Memory B cell (primary cell): ENCODE data around the gene DMD.

Experiments
- ATAC-seq: fragments of 150-1000 bp; cut with Tn5 transposase; 2 replicates; pipeline ENCODE4 v1.10.0; 2021; ENCODE audit warnings: low read depth, mild to moderate bottlenecking, moderate library complexity
- DNase-seq, 2 donors: peaks; one replicate each; pipeline ENCODE4 v3.0.0; 2022; ENCODE audit warnings: low spot score in 2 of 2
- H3K27ac Mint-ChIP-seq: one replicate; pipeline ENCODE4 v1.8.0; 2022; ENCODE audit warnings: mild to moderate bottlenecking, moderate library complexity, mixed read lengths
- H3K27me3 Mint-ChIP-seq: one replicate; pipeline ENCODE4 v1.8.0; 2022; ENCODE audit warnings: mixed read lengths
- H3K36me3 Mint-ChIP-seq: one replicate; pipeline ENCODE4 v1.8.0; 2022; ENCODE audit warnings: mild to moderate bottlenecking, mixed read lengths
- H3K4me1 Mint-ChIP-seq: one replicate; pipeline ENCODE4 v1.8.0; 2022; ENCODE audit warnings: mixed read lengths
- H3K4me3 Mint-ChIP-seq: one replicate; pipeline ENCODE4 v1.8.0; 2022; ENCODE audit warnings: mild to moderate bottlenecking, moderate library complexity, mixed read lengths
- H3K9me3 Mint-ChIP-seq: one replicate; pipeline ENCODE4 v1.8.0; 2022; ENCODE audit warnings: mixed read lengths

The DMD gene

DNA sequence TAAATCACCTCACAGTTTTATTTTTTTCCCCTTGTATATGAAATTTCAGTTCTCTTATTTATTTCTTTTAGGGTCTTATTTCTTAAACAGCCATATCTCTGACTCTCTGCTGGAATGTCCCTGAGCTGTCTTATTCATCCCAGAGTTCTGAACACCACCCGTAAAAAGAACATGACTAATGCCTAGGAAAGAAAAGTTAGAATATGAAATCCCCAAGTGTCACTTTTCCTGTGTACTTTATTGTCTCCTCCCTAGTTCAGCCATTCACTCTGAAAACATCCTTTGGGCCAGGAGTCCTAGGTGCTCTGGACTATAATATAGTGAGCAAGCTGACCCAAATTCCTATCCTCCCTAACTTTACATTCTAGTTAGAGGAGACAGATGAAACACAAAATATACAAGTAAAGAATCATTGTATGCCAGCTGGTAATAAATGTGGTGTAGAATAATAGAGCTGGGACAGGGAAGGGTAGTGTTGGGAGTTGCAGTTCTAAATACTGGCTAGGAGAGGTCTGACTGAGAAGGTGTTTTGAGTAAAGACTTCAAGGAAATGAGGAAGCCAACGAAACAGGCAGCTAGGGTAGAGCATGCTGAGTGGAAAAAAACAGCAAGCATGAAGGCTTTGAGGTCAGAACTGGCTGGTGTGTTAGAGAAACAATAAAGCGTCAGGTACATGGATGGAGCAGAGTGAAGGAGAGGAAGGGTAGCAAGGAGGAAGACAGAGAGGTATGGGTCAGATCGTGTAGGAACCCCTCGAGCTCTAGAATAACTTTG, 2098.9 kb downstream of the DMD start:
- ATAC-seq (no peak), DNase-seq (no peak)
- H3K36me3 Mint-ChIP-seq: no peaks in the 10 kb centered on the region
- peaks cover 12% of the 10 kb centered on the region for H3K27me3 Mint-ChIP-seq
- H3K4me1 Mint-ChIP-seq: no peaks in the 10 kb centered on the region
- H3K27ac Mint-ChIP-seq: no peak overlapping the region
- no peaks in the 10 kb centered on the region for H3K9me3 Mint-ChIP-seq
- no peak overlapping the region for H3K4me3 Mint-ChIP-seq

DNA sequence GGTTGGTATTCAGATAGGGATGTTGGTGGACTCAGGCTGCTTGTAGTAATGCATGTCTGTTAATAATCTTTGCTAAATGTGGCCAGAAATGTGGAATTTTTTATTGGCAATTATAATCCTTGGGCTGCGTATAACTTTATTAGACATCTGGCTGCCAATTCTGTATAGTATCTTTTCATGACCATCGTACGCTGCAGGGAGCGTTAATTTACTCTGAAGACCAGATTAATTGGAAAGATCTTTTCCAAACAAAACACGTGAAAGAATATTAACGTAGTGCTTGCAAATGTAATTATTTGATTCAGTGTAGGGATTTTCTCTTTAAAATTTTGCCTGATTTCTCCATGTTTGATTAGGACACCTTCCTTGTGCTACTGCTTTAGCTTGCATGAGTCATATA, 2100.7 kb downstream of the DMD start:
- no peak for ATAC-seq
- no peaks in the 10 kb centered on the region for H3K9me3 Mint-ChIP-seq
- no peak overlapping the region for H3K27ac Mint-ChIP-seq
- DNase-seq: no peak
- no peaks in the 10 kb centered on the region for H3K4me1 Mint-ChIP-seq
- no peak overlapping the region for H3K4me3 Mint-ChIP-seq
- H3K27me3 Mint-ChIP-seq: peaks cover 12% of the 10 kb centered on the region
- H3K36me3 Mint-ChIP-seq: no peaks in the 10 kb centered on the region

DNA sequence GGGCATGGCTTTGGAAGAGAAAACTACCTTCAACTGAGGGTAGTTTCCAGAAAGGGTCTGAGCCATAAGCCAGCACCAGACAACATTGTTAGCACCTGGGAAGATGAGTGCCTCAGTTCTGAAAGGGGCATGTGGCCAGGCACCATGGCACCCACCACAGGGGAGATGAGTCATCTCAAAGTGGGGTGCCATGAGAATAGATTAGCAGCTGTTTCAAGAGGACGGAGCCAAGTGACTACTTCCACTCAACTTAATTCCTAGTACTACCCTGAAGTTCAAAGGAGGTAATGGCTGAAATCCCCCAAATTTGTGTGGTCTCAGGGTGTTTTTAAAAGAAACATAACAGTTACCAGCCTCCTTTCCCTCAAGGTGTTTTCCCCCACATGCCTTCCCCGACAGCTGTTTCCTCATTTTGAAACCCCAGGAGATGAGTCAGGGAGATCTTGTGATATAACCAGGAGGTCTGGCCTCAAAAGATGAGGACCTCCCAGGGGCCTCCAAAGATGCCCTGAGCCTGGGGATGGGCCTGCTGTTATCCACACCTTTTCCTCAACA, 2111.7 kb downstream of the DMD start:
- no peaks in the 10 kb centered on the region for H3K4me1 Mint-ChIP-seq
- no peak for DNase-seq
- ATAC-seq: peak; percentile 46
- no peak overlapping the region for H3K27ac Mint-ChIP-seq
- no peaks in the 10 kb centered on the region for H3K36me3 Mint-ChIP-seq
- no peaks in the 10 kb centered on the region for H3K27me3 Mint-ChIP-seq
- H3K9me3 Mint-ChIP-seq: peaks cover 3% of the 10 kb centered on the region
- no peak overlapping the region for H3K4me3 Mint-ChIP-seq

- Mint-ChIP-seq H3K4me3 (no peak overlapping the region), H3K4me1 (peaks cover 1% of the 10 kb centered on the region), H3K27me3 (no peaks in the 10 kb centered on the region), H3K36me3 (no peaks in the 10 kb centered on the region), H3K27ac (no peak overlapping the region), H3K9me3 (peaks cover 3% of the 10 kb centered on the region)
- DNase-seq (no peak), ATAC-seq (no peak)
Observed at GRCh38 chrX:31098079-31098478, 2113.3 kb downstream of the DMD start.

- no peak overlapping the region for H3K27ac Mint-ChIP-seq
- H3K9me3 Mint-ChIP-seq: peaks cover 3% of the 10 kb centered on the region
- no peak for ATAC-seq
- no peak overlapping the region for H3K4me3 Mint-ChIP-seq
- no peak for DNase-seq
- H3K4me1 Mint-ChIP-seq: peaks cover 2% of the 10 kb centered on the region
- no peaks in the 10 kb centered on the region for H3K27me3 Mint-ChIP-seq
- H3K36me3 Mint-ChIP-seq: no peaks in the 10 kb centered on the region
Observed at GRCh38 chrX:31093639-31093975, 2117.7 kb downstream of the DMD start.

GRCh38 chrX:31092970-31093638, 2118.2 kb downstream of the DMD start:
- H3K27ac Mint-ChIP-seq: no peak overlapping the region
- peaks cover 2% of the 10 kb centered on the region for H3K4me1 Mint-ChIP-seq
- no peak for ATAC-seq
- H3K4me3 Mint-ChIP-seq: no peak overlapping the region
- no peak for DNase-seq
- H3K36me3 Mint-ChIP-seq: no peaks in the 10 kb centered on the region
- H3K9me3 Mint-ChIP-seq: peaks cover 3% of the 10 kb centered on the region
- H3K27me3 Mint-ChIP-seq: no peaks in the 10 kb centered on the region

DNA sequence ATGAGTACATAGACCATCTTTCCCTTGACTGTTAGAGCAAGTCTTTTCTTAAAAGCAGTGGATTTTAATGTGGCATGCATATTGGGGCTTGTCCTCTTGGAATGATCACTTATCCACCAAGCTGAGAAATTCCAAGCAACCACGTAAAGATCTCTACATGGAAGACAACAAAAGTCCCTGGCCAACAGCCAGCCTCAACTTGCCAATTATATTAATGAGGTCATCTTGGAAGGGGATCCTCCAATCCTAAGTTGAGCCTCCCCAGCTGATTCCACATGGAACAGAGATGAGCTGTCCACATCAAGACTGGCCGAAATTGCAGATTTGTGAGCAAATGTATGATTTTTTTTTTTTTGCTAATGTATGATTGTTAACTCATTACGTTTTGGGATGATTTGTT, 2118.9 kb downstream of the DMD start:
- Mint-ChIP-seq H3K27ac (no peak overlapping the region), H3K4me1 (peaks cover 2% of the 10 kb centered on the region), H3K9me3 (peaks cover 3% of the 10 kb centered on the region), H3K27me3 (no peaks in the 10 kb centered on the region), H3K36me3 (no peaks in the 10 kb centered on the region), H3K4me3 (no peak overlapping the region)
- DNase-seq: no peak
- no peak for ATAC-seq

GRCh38 chrX:31091819-31092218, 2119.5 kb downstream of the DMD start:
- Mint-ChIP-seq H3K36me3 (no peaks in the 10 kb centered on the region), H3K4me1 (peaks cover 2% of the 10 kb centered on the region), H3K9me3 (peaks cover 2% of the 10 kb centered on the region), H3K4me3 (no peak overlapping the region), H3K27ac (no peak overlapping the region), H3K27me3 (no peaks in the 10 kb centered on the region)
- ATAC-seq (no peak), DNase-seq (no peak)

- Mint-ChIP-seq H3K4me1 (no peaks in the 10 kb centered on the region), H3K27ac (no peak overlapping the region), H3K4me3 (no peak overlapping the region), H3K36me3 (no peaks in the 10 kb centered on the region), H3K27me3 (no peaks in the 10 kb centered on the region), H3K9me3 (peaks cover 7% of the 10 kb centered on the region)
- ATAC-seq (no peak), DNase-seq (no peak)
Observed at GRCh38 chrX:31074522-31074921, 2136.8 kb downstream of the DMD start.

GRCh38 chrX:31071725-31072124, 2139.6 kb downstream of the DMD start, which contains the start of gene FTHL17:
TSS of gene FTHL17 (minus strand) at chrX:31072041. CDS start at chrX:31071953, 88 bp downstream.
- H3K4me1 Mint-ChIP-seq: peaks cover 3% of the 10 kb centered on the region
- no peak within 1 kb of the TSS for H3K27ac Mint-ChIP-seq
- H3K9me3 Mint-ChIP-seq: peaks cover 7% of the 10 kb centered on the region
- no peak for DNase-seq
- no peaks in the 10 kb centered on the region for H3K27me3 Mint-ChIP-seq
- H3K4me3 Mint-ChIP-seq: no peak within 1 kb of the TSS
- ATAC-seq: no peak
- H3K36me3 Mint-ChIP-seq: no peaks in the 10 kb centered on the region

DNA sequence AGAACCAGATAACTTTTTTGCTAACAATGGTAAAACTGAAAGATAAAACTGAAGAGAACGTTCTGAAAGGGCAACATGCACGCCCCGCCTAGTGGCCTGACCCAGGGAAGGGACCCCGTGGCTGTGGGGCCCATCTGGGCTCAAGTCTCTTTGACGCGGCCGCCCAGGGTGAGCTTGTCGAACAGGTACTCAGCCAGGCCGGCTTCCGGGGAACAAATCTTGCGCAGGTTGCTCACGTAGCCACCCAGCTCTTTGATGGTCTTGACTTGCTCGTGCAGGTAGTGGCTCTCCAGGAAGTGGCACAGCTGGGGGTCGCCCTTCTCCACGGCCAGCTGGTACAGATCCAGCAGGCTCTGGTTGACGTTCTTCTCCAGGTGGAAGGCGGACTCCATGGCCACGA, 2140.1 kb downstream of the DMD start:
- Mint-ChIP-seq H3K27ac (no peak overlapping the region), H3K4me1 (peaks cover 3% of the 10 kb centered on the region), H3K9me3 (peaks cover 7% of the 10 kb centered on the region), H3K36me3 (no peaks in the 10 kb centered on the region), H3K4me3 (no peak overlapping the region), H3K27me3 (no peaks in the 10 kb centered on the region)
- ATAC-seq (no peak), DNase-seq (no peak)

DNA sequence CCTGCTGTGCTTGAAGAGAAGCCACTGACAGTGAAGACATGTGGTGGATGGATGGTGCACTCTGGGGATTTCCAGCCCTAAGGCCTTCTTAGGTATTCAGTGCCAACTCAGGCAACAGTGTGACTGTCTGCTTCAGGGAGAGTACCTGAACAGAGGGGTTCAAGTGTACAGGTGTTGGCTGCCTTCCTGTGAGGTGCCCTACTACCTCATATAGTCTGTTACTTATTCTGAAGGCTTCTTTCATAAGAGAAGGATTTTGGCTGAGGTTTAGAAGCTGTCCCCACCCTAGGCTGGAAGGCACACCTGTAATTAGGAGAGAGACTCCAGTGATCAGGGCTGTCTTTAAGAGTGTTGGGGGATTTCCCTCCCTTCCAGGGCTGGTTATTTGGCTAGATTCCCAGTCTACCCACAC, 2141.3 kb downstream of the DMD start:
- H3K9me3 Mint-ChIP-seq: peaks cover 7% of the 10 kb centered on the region
- no peak overlapping the region for H3K27ac Mint-ChIP-seq
- no peaks in the 10 kb centered on the region for H3K27me3 Mint-ChIP-seq
- H3K4me1 Mint-ChIP-seq: peaks cover 3% of the 10 kb centered on the region
- no peak for DNase-seq
- ATAC-seq: no peak
- no peaks in the 10 kb centered on the region for H3K36me3 Mint-ChIP-seq
- no peak overlapping the region for H3K4me3 Mint-ChIP-seq
